ENCODE data around the gene CORO2A. TPM values are rescaled to one million over a fixed set of nuclear protein-coding genes. Genes with fewer than 3 reads are reported as not detected.
"Not testable (repeated sequence)": the region's sequence is repeated elsewhere in the genome, so short reads cannot be mapped to it uniquely, and the experiment has no call there.

Gene CORO2A
- total and polyA plus RNA-seq, 3 donors from 2014 or later = 28.0 to 50.5 (median 46.3) TPM

- no peaks in the 10 kb centered on the region for H3K4me1 ChIP-seq
- 94 to 96% methylated on average over 3 to 12 of the region's 12 CpGs for WGBS, 2 donors
- H3K4me3 ChIP-seq = no peak overlapping the region
- no peak for TF ChIP-seq CTCF (IDR thresholded peaks at IDR 0.05)
- TF ChIP-seq POLR2A (IDR thresholded peaks at IDR 0.05) = no peak
- no peak for DNase-seq
- intact Hi-C loops (cut with DNase I; ENCODE audit: low total_unique reads) = no loop called here
- no peaks in the 10 kb centered on the region for H3K36me3 ChIP-seq (ENCODE audit: low read depth, missing control alignments)
- no peaks in the 10 kb centered on the region for H3K27me3 ChIP-seq
- H3K27ac ChIP-seq = no peak overlapping the region
- no peaks in the 10 kb centered on the region for H3K9me3 ChIP-seq
These were observed 57.5 kb downstream of the CORO2A start for GRCh38 chr9:98134702-98135557.

- Histone ChIP-seq H3K36me3 (ENCODE audit: low read depth, missing control alignments) (no peaks in the 10 kb centered on the region), H3K4me1 (no peaks in the 10 kb centered on the region), H3K9me3 (no peaks in the 10 kb centered on the region), H3K4me3 (no peak overlapping the region), H3K27ac (no peak overlapping the region), H3K27me3 (no peaks in the 10 kb centered on the region)
- TF ChIP-seq POLR2A (IDR thresholded peaks at IDR 0.05) = no peak
- no peak for TF ChIP-seq CTCF (IDR thresholded peaks at IDR 0.05)
- WGBS, 2 donors = 79 to 83% methylated on average over 12 to 14 of the region's 14 CpGs
- intact Hi-C loops (cut with DNase I; ENCODE audit: low total_unique reads) = no loop called here
- no peak for DNase-seq
These were observed 59.4 kb downstream of the CORO2A start for GRCh38 chr9:98132806-98133631.

- no peaks in the 10 kb centered on the region for H3K27me3 ChIP-seq
- H3K4me3 ChIP-seq = no peak overlapping the region
- no peak for DNase-seq
- WGBS, 2 donors = 68 to 73% methylated on average over 6 to 9 of the region's 9 CpGs
- no peaks in the 10 kb centered on the region for H3K36me3 ChIP-seq (ENCODE audit: low read depth, missing control alignments)
- intact Hi-C loops (cut with DNase I; ENCODE audit: low total_unique reads) = no loop called here
- no peaks in the 10 kb centered on the region for H3K4me1 ChIP-seq
- H3K27ac ChIP-seq = no peak overlapping the region
- no peaks in the 10 kb centered on the region for H3K9me3 ChIP-seq
- TF ChIP-seq CTCF (IDR thresholded peaks at IDR 0.05) (no peak), POLR2A (IDR thresholded peaks at IDR 0.05) (no peak)
These were observed 60.3 kb downstream of the CORO2A start for GRCh38 chr9:98132158-98132557.

GRCh38 chr9:98130576-98131228 is 61.7 kb downstream of the CORO2A start:
- TF ChIP-seq POLR2A (IDR thresholded peaks at IDR 0.05) (no peak), CTCF (IDR thresholded peaks at IDR 0.05) (no peak)
- no peaks in the 10 kb centered on the region for H3K36me3 ChIP-seq (ENCODE audit: low read depth, missing control alignments)
- no peak overlapping the region for H3K4me3 ChIP-seq
- H3K9me3 ChIP-seq = no peaks in the 10 kb centered on the region
- H3K4me1 ChIP-seq = no peaks in the 10 kb centered on the region
- H3K27ac ChIP-seq = no peak overlapping the region
- 80 to 90% methylated on average over 10 to 13 of the region's 13 CpGs for WGBS, 2 donors
- intact Hi-C loops (cut with DNase I; ENCODE audit: low total_unique reads) = no loop called here
- H3K27me3 ChIP-seq = no peaks in the 10 kb centered on the region
- DNase-seq = no peak

GRCh38 chr9:98130060-98130459 is 62.4 kb downstream of the CORO2A start:
- H3K9me3 ChIP-seq; H3K27me3 ChIP-seq; H3K27ac ChIP-seq; H3K36me3 ChIP-seq (ENCODE audit: low read depth, missing control alignments); intact Hi-C loops (cut with DNase I; ENCODE audit: low total_unique reads); H3K4me3 ChIP-seq; DNase-seq; H3K4me1 ChIP-seq: not testable (repeated sequence)
- WGBS, 2 donors = 84 to 95% methylated on average over 4 of the region's 4 CpGs
